ENCODE data around the gene TMEM108.

Gene TMEM108

GRCh38 chr3:133050891-133051290 is 12.7 kb downstream of the TMEM108 start:
- DNase-seq (ENCODE audit: low read depth): no peak
- no peak overlapping the region for H3K4me3 ChIP-seq (ENCODE audit: control insufficient read depth, low read depth, low read length)
- TF ChIP-seq CTCF (conservative IDR thresholded peaks at IDR 0.05; ENCODE audit: control insufficient read depth, insufficient read depth, low read depth, low read length): no peak

GRCh38 chr3:133053532-133053931 is 15.3 kb downstream of the TMEM108 start:
- no peak for TF ChIP-seq CTCF (conservative IDR thresholded peaks at IDR 0.05; ENCODE audit: control insufficient read depth, insufficient read depth, low read depth, low read length)
- H3K4me3 ChIP-seq (ENCODE audit: control insufficient read depth, low read depth, low read length): no peak overlapping the region
- DNase-seq (ENCODE audit: low read depth): no peak

GRCh38 chr3:133054586-133054985 is 16.4 kb downstream of the TMEM108 start:
- H3K4me3 ChIP-seq (ENCODE audit: control insufficient read depth, low read depth, low read length): no peak overlapping the region
- TF ChIP-seq CTCF (conservative IDR thresholded peaks at IDR 0.05; ENCODE audit: control insufficient read depth, insufficient read depth, low read depth, low read length): no peak
- DNase-seq (ENCODE audit: low read depth): no peak

- H3K4me3 ChIP-seq (ENCODE audit: control insufficient read depth, low read depth, low read length): no peak overlapping the region
- DNase-seq (ENCODE audit: low read depth): no peak
- TF ChIP-seq CTCF (conservative IDR thresholded peaks at IDR 0.05; ENCODE audit: control insufficient read depth, insufficient read depth, low read depth, low read length): no peak
These were observed 17.1 kb downstream of the TMEM108 start for GRCh38 chr3:133055339-133055738.

GRCh38 chr3:133058243-133058642 is 20.1 kb downstream of the TMEM108 start:
- DNase-seq (ENCODE audit: low read depth): no peak
- H3K4me3 ChIP-seq (ENCODE audit: control insufficient read depth, low read depth, low read length): no peak overlapping the region
- no peak for TF ChIP-seq CTCF (conservative IDR thresholded peaks at IDR 0.05; ENCODE audit: control insufficient read depth, insufficient read depth, low read depth, low read length)

GRCh38 chr3:133058831-133059230 is 20.6 kb downstream of the TMEM108 start:
- no peak overlapping the region for H3K4me3 ChIP-seq (ENCODE audit: control insufficient read depth, low read depth, low read length)
- TF ChIP-seq CTCF (conservative IDR thresholded peaks at IDR 0.05; ENCODE audit: control insufficient read depth, insufficient read depth, low read depth, low read length): no peak
- DNase-seq (ENCODE audit: low read depth): no peak

Measured in fibroblast of mammary gland (primary cell).